ENCODE results near the gene NME7.
A peak's percentile ranks its signal among the peaks of the same experiment; 100 is the strongest.

Gene NME7

GRCh38 chr1:169117014-169117413 is 250.6 kb downstream of the NME7 start:
- Histone ChIP-seq H3K4me3 (ENCODE audit: low read depth, low read length, poor library complexity, severe bottlenecking) (peak overlapping the region; percentile 57), H2AFZ (ENCODE audit: low read length) (no peak overlapping the region), H3K9me3 (ENCODE audit: low read length) (no peaks in the 10 kb centered on the region), H3K4me1 (ENCODE audit: insufficient read depth, low read length, severe bottlenecking) (peaks cover 39% of the 10 kb centered on the region), H3K36me3 (ENCODE audit: insufficient read depth, low read length) (peaks cover 7% of the 10 kb centered on the region), H4K20me1 (ENCODE audit: insufficient read depth, low read length) (no peaks in the 10 kb centered on the region), H3K27ac (ENCODE audit: low read depth, low read length, poor library complexity, severe bottlenecking) (peak overlapping the region; percentile 85), H3K4me2 (ENCODE audit: low read length) (peak overlapping the region; percentile 76; the same call in 1 of the 2 replicates), H3K79me2 (ENCODE audit: insufficient read depth, low read length) (no peaks in the 10 kb centered on the region), H3K9me2 (ENCODE audit: low read depth, low read length) (no peaks in the 10 kb centered on the region), H3K27me3 (ENCODE audit: insufficient read depth, low read length) (no peaks in the 10 kb centered on the region), H3F3A (ENCODE audit: insufficient read depth, low read length) (no peaks in the 10 kb centered on the region), H3K9ac (ENCODE audit: low read length) (no peak overlapping the region; the same call in 1 of the 2 replicates)
- TF ChIP-seq CTCF (IDR thresholded peaks at IDR 0.05; ENCODE audit: low read length): no peak
- no peak for TF ChIP-seq EZH2 (IDR thresholded peaks at IDR 0.05; ENCODE audit: borderline replicate concordance, low read length)

GRCh38 chr1:169115891-169116585 is 251.6 kb downstream of the NME7 start:
- H3K4me1 ChIP-seq (ENCODE audit: insufficient read depth, low read length, severe bottlenecking): peaks cover 46% of the 10 kb centered on the region
- no peaks in the 10 kb centered on the region for H3F3A ChIP-seq (ENCODE audit: insufficient read depth, low read length)
- TF ChIP-seq EZH2 (IDR thresholded peaks at IDR 0.05; ENCODE audit: borderline replicate concordance, low read length) (no peak), CTCF (IDR thresholded peaks at IDR 0.05; ENCODE audit: low read length) (no peak)
- H3K79me2 ChIP-seq (ENCODE audit: insufficient read depth, low read length): no peaks in the 10 kb centered on the region
- H3K9ac ChIP-seq (ENCODE audit: low read length): peak overlapping the region; percentile 62
- peak overlapping the region; percentile 76 for H3K4me2 ChIP-seq (ENCODE audit: low read length)
- H3K4me3 ChIP-seq (ENCODE audit: low read depth, low read length, poor library complexity, severe bottlenecking): peak overlapping the region; percentile 57
- H3K27me3 ChIP-seq (ENCODE audit: insufficient read depth, low read length): no peaks in the 10 kb centered on the region
- H2AFZ ChIP-seq (ENCODE audit: low read length): no peak overlapping the region
- H3K9me3 ChIP-seq (ENCODE audit: low read length): no peaks in the 10 kb centered on the region
- H4K20me1 ChIP-seq (ENCODE audit: insufficient read depth, low read length): no peaks in the 10 kb centered on the region
- peaks cover 16% of the 10 kb centered on the region for H3K36me3 ChIP-seq (ENCODE audit: insufficient read depth, low read length)
- peak overlapping the region; percentile 85 for H3K27ac ChIP-seq (ENCODE audit: low read depth, low read length, poor library complexity, severe bottlenecking)
- no peaks in the 10 kb centered on the region for H3K9me2 ChIP-seq (ENCODE audit: low read depth, low read length)

GRCh38 chr1:169113613-169114119 is 253.9 kb downstream of the NME7 start:
- H3K9ac ChIP-seq (ENCODE audit: low read length): peak overlapping the region; percentile 26; the same call in 1 of the 2 replicates
- H3K79me2 ChIP-seq (ENCODE audit: insufficient read depth, low read length): no peaks in the 10 kb centered on the region

More at GRCh38 chr1:169113613-169114119, 253.9 kb downstream of the NME7 start:
- TF ChIP-seq EZH2 (IDR thresholded peaks at IDR 0.05; ENCODE audit: borderline replicate concordance, low read length) (no peak), CTCF (IDR thresholded peaks at IDR 0.05; ENCODE audit: low read length) (no peak)
- H3K9me3 ChIP-seq (ENCODE audit: low read length): no peaks in the 10 kb centered on the region
- peak overlapping the region; percentile 66 for H3K27ac ChIP-seq (ENCODE audit: low read depth, low read length, poor library complexity, severe bottlenecking)
- no peaks in the 10 kb centered on the region for H4K20me1 ChIP-seq (ENCODE audit: insufficient read depth, low read length)
- no peaks in the 10 kb centered on the region for H3K27me3 ChIP-seq (ENCODE audit: insufficient read depth, low read length)
- peak overlapping the region; percentile 37 for H3K4me2 ChIP-seq (ENCODE audit: low read length)
- H3K4me1 ChIP-seq (ENCODE audit: insufficient read depth, low read length, severe bottlenecking): peaks cover 70% of the 10 kb centered on the region
- no peaks in the 10 kb centered on the region for H3F3A ChIP-seq (ENCODE audit: insufficient read depth, low read length)
- peak overlapping the region; percentile 47 for H3K4me3 ChIP-seq (ENCODE audit: low read depth, low read length, poor library complexity, severe bottlenecking)
- H2AFZ ChIP-seq (ENCODE audit: low read length): no peak overlapping the region
- no peaks in the 10 kb centered on the region for H3K9me2 ChIP-seq (ENCODE audit: low read depth, low read length)
- peaks cover 16% of the 10 kb centered on the region for H3K36me3 ChIP-seq (ENCODE audit: insufficient read depth, low read length)

Data from OCI-LY1 (cell line).